ENCODE measurements around the gene SUPT20HL1. TPM values are rescaled to one million over a fixed set of nuclear protein-coding genes. Genes with fewer than 3 reads are reported as not detected.

Gene SUPT20HL1
- total RNA-seq, 1 experiment from 2014 or later, result not detected

GRCh38 chrX:24398766-24399165 lies 38.3 kb downstream of the SUPT20HL1 start:
- no peak for TF ChIP-seq IRF2 (CRISPR knock-in tag; IDR thresholded peaks at IDR 0.05; ENCODE audit: borderline replicate concordance, low read depth)
- TF ChIP-seq CREM (CRISPR knock-in tag; IDR thresholded peaks at IDR 0.05), result no peak
- H3K27ac Mint-ChIP-seq, result no peak overlapping the region
- CTCF ChIA-PET, result no interaction called here
- POLR2A ChIA-PET, result interaction anchor here (0.7 kb wide), 1 partner anchor 96 kb away, joined by 3 read pairs; no protein-coding TSS in a partner anchor
- ATAC-seq, result no peak
- H3K36me3 Mint-ChIP-seq, result no peaks in the 10 kb centered on the region
- DNase-seq (ENCODE audit: low spot score), result no peak
- H3K4me3 Mint-ChIP-seq, result no peak overlapping the region
- peaks cover 11% of the 10 kb centered on the region for H3K4me1 Mint-ChIP-seq
- no peaks in the 10 kb centered on the region for H3K27me3 Mint-ChIP-seq (ENCODE audit: low read depth)
- H3K9me3 Mint-ChIP-seq, result no peaks in the 10 kb centered on the region

- ATAC-seq (no peak), DNase-seq (ENCODE audit: low spot score) (no peak)
- Mint-ChIP-seq H3K9me3 (no peaks in the 10 kb centered on the region), H3K27ac (no peak overlapping the region), H3K36me3 (no peaks in the 10 kb centered on the region), H3K4me1 (peaks cover 11% of the 10 kb centered on the region), H3K4me3 (no peak overlapping the region), H3K27me3 (ENCODE audit: low read depth) (no peaks in the 10 kb centered on the region)
- TF ChIP-seq PREB (CRISPR knock-in tag; IDR thresholded peaks at IDR 0.05; ENCODE audit: borderline replicate concordance), result no peak
- TF ChIP-seq JUN (CRISPR knock-in tag; IDR thresholded peaks at IDR 0.05), result no peak
- TF ChIP-seq ESRRA (CRISPR knock-in tag; IDR thresholded peaks at IDR 0.05; ENCODE audit: borderline replicate concordance), result no peak
- no peak for TF ChIP-seq SP1 (CRISPR knock-in tag; conservative IDR thresholded peaks at IDR 0.05)
- no peak for TF ChIP-seq MLX (CRISPR knock-in tag; IDR thresholded peaks at IDR 0.05)
- TF ChIP-seq AR (CRISPR knock-in tag; IDR thresholded peaks at IDR 0.05), result no peak
- no peak for TF ChIP-seq ZNF138 (CRISPR knock-in tag; conservative IDR thresholded peaks at IDR 0.05)
- no peak for TF ChIP-seq CBFB (CRISPR knock-in tag; IDR thresholded peaks at IDR 0.05; ENCODE audit: low read depth)
- no peak for TF ChIP-seq NR2C2 (CRISPR knock-in tag; IDR thresholded peaks at IDR 0.05)
- TF ChIP-seq STAT6 (CRISPR knock-in tag; conservative IDR thresholded peaks at IDR 0.05; ENCODE audit: low read depth), result no peak
- TF ChIP-seq NFATC4 (CRISPR knock-in tag; IDR thresholded peaks at IDR 0.05), result no peak
- ChIA-PET POLR2A (no interaction called here), CTCF (no interaction called here)
These were observed 39.1 kb downstream of the SUPT20HL1 start for GRCh38 chrX:24399550-24399949.

GRCh38 chrX:24405959-24406358 lies 45.5 kb downstream of the SUPT20HL1 start:
- no peak for ATAC-seq
- H3K36me3 Mint-ChIP-seq, result no peaks in the 10 kb centered on the region
- DNase-seq (ENCODE audit: low spot score), result no peak
- H3K27ac Mint-ChIP-seq, result no peak overlapping the region
- ChIA-PET CTCF (interaction anchor here (1.0 kb wide), 1 partner anchor 11 kb away, joined by 3 read pairs; no protein-coding TSS in a partner anchor), POLR2A (no interaction called here)
- H3K4me3 Mint-ChIP-seq, result no peak overlapping the region
- H3K4me1 Mint-ChIP-seq, result no peaks in the 10 kb centered on the region
- H3K9me3 Mint-ChIP-seq, result no peaks in the 10 kb centered on the region
- H3K27me3 Mint-ChIP-seq (ENCODE audit: low read depth), result no peaks in the 10 kb centered on the region
- no peak for TF ChIP-seq ZNF512 (CRISPR knock-in tag; IDR thresholded peaks at IDR 0.05; ENCODE audit: borderline replicate concordance)
- TF ChIP-seq USF1 (CRISPR knock-in tag; IDR thresholded peaks at IDR 0.05), result no peak
- no peak for TF ChIP-seq ZNF423 (CRISPR knock-in tag; IDR thresholded peaks at IDR 0.05)
- no peak for TF ChIP-seq FOXP1 (CRISPR knock-in tag; IDR thresholded peaks at IDR 0.05; ENCODE audit: borderline replicate concordance)
- no peak for TF ChIP-seq GABPB1 (CRISPR knock-in tag; IDR thresholded peaks at IDR 0.05)
- TF ChIP-seq FOXP4 (CRISPR knock-in tag; IDR thresholded peaks at IDR 0.05), result no peak
